OCI-M1 (cell line): ENCODE data around the gene FYN.
"Not testable (repeated sequence)": the region's sequence is repeated elsewhere in the genome, so short reads cannot be mapped to it uniquely, and the experiment has no call there.

Source experiments
- DNase-seq: peaks from one replicate; lab custom pipeline; 2025; lab: John Stamatoyannopoulos, UW

The FYN gene

GRCh38 chr6:111850295-111850937 is 22.8 kb downstream of the FYN start:
- DNase-seq: no peak

GRCh38 chr6:111849298-111849697 is 24.0 kb downstream of the FYN start:
- DNase-seq: no peak

GRCh38 chr6:111848262-111848812 is 24.9 kb downstream of the FYN start:
- DNase-seq: peak; percentile 36

GRCh38 chr6:111846492-111847409 is 26.5 kb downstream of the FYN start:
- DNase-seq: peak; percentile 39

GRCh38 chr6:111846066-111846465 is 27.2 kb downstream of the FYN start:
- DNase-seq: no peak

GRCh38 chr6:111845441-111845871 is 27.8 kb downstream of the FYN start:
- DNase-seq: peak; percentile 65

GRCh38 chr6:111844921-111845320 is 28.3 kb downstream of the FYN start:
- peak; percentile 71 for DNase-seq

GRCh38 chr6:111844376-111844775 is 28.9 kb downstream of the FYN start:
- peak; percentile 71 for DNase-seq

- peak; percentile 96 for DNase-seq
Observed at GRCh38 chr6:111843347-111844147, 29.7 kb downstream of the FYN start.

- DNase-seq: peak; percentile 75
Observed at GRCh38 chr6:111842891-111843290, 30.4 kb downstream of the FYN start.

GRCh38 chr6:111842271-111842822 is 30.9 kb downstream of the FYN start:
- DNase-seq: no peak

GRCh38 chr6:111841822-111842221 is 31.4 kb downstream of the FYN start:
- DNase-seq: peak; percentile 68

GRCh38 chr6:111840803-111841202 is 32.4 kb downstream of the FYN start:
- no peak for DNase-seq

- DNase-seq: no peak
Observed at GRCh38 chr6:111838749-111839484, 34.3 kb downstream of the FYN start.

GRCh38 chr6:111837641-111838500 is 35.4 kb downstream of the FYN start:
- no peak for DNase-seq

GRCh38 chr6:111837007-111837406 is 36.2 kb downstream of the FYN start:
- DNase-seq: no peak

GRCh38 chr6:111835807-111836206 is 37.4 kb downstream of the FYN start:
- DNase-seq: no peak

GRCh38 chr6:111835398-111835797 is 37.9 kb downstream of the FYN start:
- not testable (repeated sequence) for DNase-seq

GRCh38 chr6:111834356-111834755 is 38.9 kb downstream of the FYN start:
- DNase-seq: no peak

GRCh38 chr6:111832833-111833418 is 40.3 kb downstream of the FYN start:
- peak; percentile 21 for DNase-seq
